ENCODE results near the gene RALGAPA2.

RALGAPA2 gene

GRCh38 chr20:20465252-20465651 lies 247.2 kb downstream of the RALGAPA2 start:
- DNase-seq (ENCODE audit: low read depth): no peak

GRCh38 chr20:20463933-20464374 lies 248.5 kb downstream of the RALGAPA2 start:
- no peak for DNase-seq (ENCODE audit: low read depth)

- DNase-seq (ENCODE audit: low read depth): no peak
Observed at GRCh38 chr20:20462185-20462584, 250.3 kb downstream of the RALGAPA2 start.

GRCh38 chr20:20461551-20461950 lies 250.9 kb downstream of the RALGAPA2 start:
- no peak for DNase-seq (ENCODE audit: low read depth)

- DNase-seq (ENCODE audit: low read depth): no peak
Observed at GRCh38 chr20:20459726-20460125, 252.7 kb downstream of the RALGAPA2 start.

- no peak for DNase-seq (ENCODE audit: low read depth)
Observed at GRCh38 chr20:20457392-20458126, 254.9 kb downstream of the RALGAPA2 start.

GRCh38 chr20:20456741-20457140 lies 255.7 kb downstream of the RALGAPA2 start:
- no peak for DNase-seq (ENCODE audit: low read depth)

GRCh38 chr20:20455926-20456325 lies 256.5 kb downstream of the RALGAPA2 start:
- DNase-seq (ENCODE audit: low read depth): no peak

- DNase-seq (ENCODE audit: low read depth): no peak
Observed at GRCh38 chr20:20454850-20455627, 257.4 kb downstream of the RALGAPA2 start.

GRCh38 chr20:20454367-20454766 lies 258.1 kb downstream of the RALGAPA2 start:
- DNase-seq (ENCODE audit: low read depth): no peak

GRCh38 chr20:20452254-20452676 lies 260.2 kb downstream of the RALGAPA2 start:
- DNase-seq (ENCODE audit: low read depth): peak; percentile 59

GRCh38 chr20:20450521-20450920 lies 261.9 kb downstream of the RALGAPA2 start:
- DNase-seq (ENCODE audit: low read depth): no peak

- DNase-seq (ENCODE audit: low read depth): no peak
Observed at GRCh38 chr20:20448881-20449280, 263.6 kb downstream of the RALGAPA2 start.

- no peak for DNase-seq (ENCODE audit: low read depth)
Observed at GRCh38 chr20:20447196-20447595, 265.2 kb downstream of the RALGAPA2 start.

- no peak for DNase-seq (ENCODE audit: low read depth)
Observed at GRCh38 chr20:20446425-20447015, 265.9 kb downstream of the RALGAPA2 start.

- no peak for DNase-seq (ENCODE audit: low read depth)
Observed at GRCh38 chr20:20446001-20446400, 266.4 kb downstream of the RALGAPA2 start.

- DNase-seq (ENCODE audit: low read depth): no peak
Observed at GRCh38 chr20:20443504-20443903, 268.9 kb downstream of the RALGAPA2 start.

- DNase-seq (ENCODE audit: low read depth): no peak
Observed at GRCh38 chr20:20442466-20442865, 270.0 kb downstream of the RALGAPA2 start.

- DNase-seq (ENCODE audit: low read depth): no peak
Observed at GRCh38 chr20:20440886-20441658, 271.4 kb downstream of the RALGAPA2 start.

- DNase-seq (ENCODE audit: low read depth): no peak
Observed at GRCh38 chr20:20440481-20440880, 272.0 kb downstream of the RALGAPA2 start.

GRCh38 chr20:20439602-20440190 lies 272.7 kb downstream of the RALGAPA2 start:
- DNase-seq (ENCODE audit: low read depth): no peak

GRCh38 chr20:20437314-20437713 lies 275.1 kb downstream of the RALGAPA2 start:
- DNase-seq (ENCODE audit: low read depth): no peak

Data from activated T-cell treated with anti-CD3 and anti-CD28 coated beads for 48 hours (primary cell).